ENCODE measurements around the gene SIGLEC10. TPM values are rescaled to one million over a fixed set of nuclear protein-coding genes. Genes with fewer than 3 reads are reported as not detected.

SIGLEC10 gene
- total and polyA plus RNA-seq, 4 donors: 3.4 to 248 (median 29.9) TPM

GRCh38 chr19:51389143-51389542, 28.3 kb downstream of the SIGLEC10 start:
- ATAC-seq (ENCODE audit: insufficient read depth, low FRiP score) (no peak), DNase-seq (no peak)
- Histone ChIP-seq H3K4me3 (no peak overlapping the region), H3K9ac (ENCODE audit: insufficient read depth in 1 of 2, low read length in 2 of 2) (no peak overlapping the region), H3K27ac (ENCODE audit: low read depth in 1 of 2, low read length in 1 of 2) (no peak overlapping the region), H3K36me3 (ENCODE audit: control insufficient read depth in 4 of 4, insufficient read depth in 4 of 4, low read length in 4 of 4) (no peaks in the 10 kb centered on the region), H3K4me1 (ENCODE audit: control insufficient read depth in 5 of 5, insufficient read depth in 5 of 5, low read length in 5 of 5) (peaks cover 0 to 3% (median 0%) of the 10 kb centered on the region in 5 donors), H3K9me3 (ENCODE audit: control insufficient read depth in 4 of 4, insufficient read depth in 3 of 4, low read length in 3 of 4) (no peaks in the 10 kb centered on the region), H3K27me3 (ENCODE audit: control insufficient read depth in 3 of 3, insufficient read depth in 3 of 3, low read length in 2 of 3) (no peaks in the 10 kb centered on the region)
- TF ChIP-seq CTCF (IDR thresholded peaks at IDR 0.05; ENCODE audit: control extremely low read depth, extremely low read depth): no peak
- 88 to 91% methylated on average over 14 of the region's 14 CpGs for WGBS, 2 donors

- DNase-seq (no peak), ATAC-seq (ENCODE audit: insufficient read depth, low FRiP score) (no peak)
- Histone ChIP-seq H3K4me3 (no peak within 1 kb of the TSS), H3K4me1 (ENCODE audit: control insufficient read depth in 5 of 5, insufficient read depth in 5 of 5, low read length in 5 of 5) (no peaks in the 10 kb centered on the region), H3K27me3 (ENCODE audit: control insufficient read depth in 3 of 3, insufficient read depth in 3 of 3, low read length in 2 of 3) (no peaks in the 10 kb centered on the region), H3K27ac (ENCODE audit: low read depth in 1 of 2, low read length in 1 of 2) (no peak within 1 kb of the TSS), H3K36me3 (ENCODE audit: control insufficient read depth in 4 of 4, insufficient read depth in 4 of 4, low read length in 4 of 4) (no peaks in the 10 kb centered on the region), H3K9me3 (ENCODE audit: control insufficient read depth in 4 of 4, insufficient read depth in 3 of 4, low read length in 3 of 4) (no peaks in the 10 kb centered on the region), H3K9ac (ENCODE audit: insufficient read depth in 1 of 2, low read length in 2 of 2) (no peak within 1 kb of the TSS)
- TF ChIP-seq CTCF (IDR thresholded peaks at IDR 0.05; ENCODE audit: control extremely low read depth, extremely low read depth): no peak
- 78 to 91% methylated on average over 15 of the region's 15 CpGs for WGBS, 2 donors
These were observed 29.5 kb downstream of the SIGLEC10 start, which contains the start of gene LIM2 for GRCh38 chr19:51387924-51388389. TSS of gene LIM2 (minus strand) at chr19:51387974. CDS start at chr19:51387443, 531 bp downstream.

GRCh38 chr19:51386882-51387520, 30.4 kb downstream of the SIGLEC10 start:
- no peak overlapping the region for H3K9ac ChIP-seq (ENCODE audit: insufficient read depth in 1 of 2, low read length in 2 of 2)
- no peak overlapping the region for H3K27ac ChIP-seq (ENCODE audit: low read depth in 1 of 2, low read length in 1 of 2)
- no peaks in the 10 kb centered on the region for H3K4me1 ChIP-seq (ENCODE audit: control insufficient read depth in 5 of 5, insufficient read depth in 5 of 5, low read length in 5 of 5)
- 85 to 97% methylated on average over 14 of the region's 14 CpGs for WGBS, 2 donors
- no peak for ATAC-seq (ENCODE audit: insufficient read depth, low FRiP score)
- no peaks in the 10 kb centered on the region for H3K27me3 ChIP-seq (ENCODE audit: control insufficient read depth in 3 of 3, insufficient read depth in 3 of 3, low read length in 2 of 3)
- H3K9me3 ChIP-seq (ENCODE audit: control insufficient read depth in 4 of 4, insufficient read depth in 3 of 4, low read length in 3 of 4): no peaks in the 10 kb centered on the region
- no peaks in the 10 kb centered on the region for H3K36me3 ChIP-seq (ENCODE audit: control insufficient read depth in 4 of 4, insufficient read depth in 4 of 4, low read length in 4 of 4)
- no peak for TF ChIP-seq CTCF (IDR thresholded peaks at IDR 0.05; ENCODE audit: control extremely low read depth, extremely low read depth)
- DNase-seq: no peak
- H3K4me3 ChIP-seq: no peak overlapping the region

Measured in lung (tissue), 12 donors.